ENCODE data around the gene TOR4A.
"Not testable (repeated sequence)": the region's sequence is repeated elsewhere in the genome, so short reads cannot be mapped to it uniquely, and the experiment has no call there.

The TOR4A gene

DNA sequence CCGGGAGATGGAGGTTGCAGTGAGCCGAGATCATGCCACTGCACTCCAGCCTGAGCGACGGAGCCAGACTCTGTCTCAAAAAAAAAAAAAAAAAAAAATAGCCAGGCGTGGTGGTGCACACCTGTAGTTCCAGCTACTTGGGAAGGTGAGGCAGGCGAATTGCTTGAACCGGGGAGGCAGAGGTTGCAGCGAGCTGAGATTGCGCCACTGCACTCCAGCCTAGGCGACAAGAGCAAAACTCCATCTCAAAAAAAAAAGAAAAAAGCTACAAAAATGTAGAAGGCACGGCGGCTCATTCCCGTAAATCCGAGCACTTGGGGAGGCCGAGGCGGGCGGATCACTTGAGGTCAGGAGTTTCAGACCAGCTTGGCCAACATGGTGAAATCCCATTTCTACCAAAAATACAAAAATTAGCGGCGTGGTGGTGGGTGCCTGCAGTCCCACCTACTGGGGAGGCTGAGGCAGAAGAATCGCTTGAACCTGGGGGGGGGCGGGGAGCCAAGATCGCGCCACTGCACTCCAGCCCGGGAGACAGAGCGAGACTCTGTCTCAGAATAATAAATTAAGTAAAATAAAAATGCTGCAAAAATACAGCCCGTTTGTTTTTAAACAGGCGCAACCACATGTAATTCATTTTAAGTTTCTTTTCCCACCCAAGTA lies 37.9 kb upstream of the TOR4A start:
- not testable (repeated sequence) for FAIRE-seq

DNA sequence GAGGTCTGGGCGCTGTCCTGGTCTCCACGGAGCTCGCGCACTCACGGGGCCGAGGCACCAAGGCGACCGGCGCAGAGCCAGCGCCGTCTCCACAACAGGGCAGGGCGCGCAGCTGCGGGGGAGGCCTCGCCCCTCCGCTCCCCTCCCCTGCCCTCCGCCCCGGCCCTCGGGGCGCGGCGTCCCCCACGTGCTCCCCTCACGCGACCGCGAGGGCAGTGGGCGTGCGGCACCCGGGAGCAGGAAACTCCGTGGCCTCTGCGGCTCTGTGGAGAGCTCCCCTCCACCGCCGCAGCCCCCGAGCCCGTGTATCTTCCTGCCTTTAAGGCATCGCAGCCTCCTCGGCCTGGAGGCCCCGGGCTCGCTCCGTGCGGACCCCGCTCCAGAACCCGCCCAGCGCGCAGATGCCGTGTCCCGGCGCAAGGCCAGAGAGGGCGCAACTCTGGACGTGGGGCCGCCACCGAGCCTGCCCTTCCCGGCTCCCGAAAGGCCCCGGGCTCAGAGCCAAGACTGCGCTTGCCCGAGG lies 37.1 kb upstream of the TOR4A start:
- FAIRE-seq = no peak

DNA sequence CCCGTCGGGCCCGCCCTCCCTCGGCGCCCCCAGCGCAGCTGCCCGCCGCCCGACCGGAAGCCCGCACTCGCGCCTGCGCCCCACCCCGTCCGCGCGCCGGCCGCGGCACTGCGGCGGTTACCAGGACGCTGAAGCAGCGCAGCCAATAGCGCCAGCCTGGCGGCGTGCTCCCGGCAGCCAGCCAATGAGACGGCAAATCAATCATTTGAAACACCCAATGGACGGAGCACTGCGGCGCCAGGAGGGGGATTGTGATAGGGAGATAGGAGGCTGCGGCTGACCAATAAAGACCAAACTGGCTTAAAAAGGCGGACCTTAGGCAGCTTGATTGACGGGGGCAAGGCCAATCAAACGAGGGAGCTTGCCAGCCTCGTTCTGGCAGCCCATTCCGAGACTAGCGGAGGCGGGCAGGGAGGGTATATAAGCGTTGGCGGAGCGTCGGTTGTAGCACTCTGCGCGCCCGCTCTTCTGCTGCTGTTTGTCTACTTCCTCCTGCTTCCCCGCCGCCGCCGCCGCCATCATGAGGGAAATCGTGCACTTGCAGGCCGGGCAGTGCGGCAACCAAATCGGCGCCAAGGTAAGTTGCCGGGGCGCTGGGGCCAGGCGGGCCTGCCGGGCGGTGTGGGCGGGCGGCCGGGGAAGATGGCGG lies 36.6 kb upstream of the TOR4A start, which contains the start of gene TUBB4B:
TUBB4B (plus strand) TSS at position 447 of the 649 bp plus-strand sequence; CDS start at position 521, 74 bp downstream.
- peak; percentile 96 for FAIRE-seq

DNA sequence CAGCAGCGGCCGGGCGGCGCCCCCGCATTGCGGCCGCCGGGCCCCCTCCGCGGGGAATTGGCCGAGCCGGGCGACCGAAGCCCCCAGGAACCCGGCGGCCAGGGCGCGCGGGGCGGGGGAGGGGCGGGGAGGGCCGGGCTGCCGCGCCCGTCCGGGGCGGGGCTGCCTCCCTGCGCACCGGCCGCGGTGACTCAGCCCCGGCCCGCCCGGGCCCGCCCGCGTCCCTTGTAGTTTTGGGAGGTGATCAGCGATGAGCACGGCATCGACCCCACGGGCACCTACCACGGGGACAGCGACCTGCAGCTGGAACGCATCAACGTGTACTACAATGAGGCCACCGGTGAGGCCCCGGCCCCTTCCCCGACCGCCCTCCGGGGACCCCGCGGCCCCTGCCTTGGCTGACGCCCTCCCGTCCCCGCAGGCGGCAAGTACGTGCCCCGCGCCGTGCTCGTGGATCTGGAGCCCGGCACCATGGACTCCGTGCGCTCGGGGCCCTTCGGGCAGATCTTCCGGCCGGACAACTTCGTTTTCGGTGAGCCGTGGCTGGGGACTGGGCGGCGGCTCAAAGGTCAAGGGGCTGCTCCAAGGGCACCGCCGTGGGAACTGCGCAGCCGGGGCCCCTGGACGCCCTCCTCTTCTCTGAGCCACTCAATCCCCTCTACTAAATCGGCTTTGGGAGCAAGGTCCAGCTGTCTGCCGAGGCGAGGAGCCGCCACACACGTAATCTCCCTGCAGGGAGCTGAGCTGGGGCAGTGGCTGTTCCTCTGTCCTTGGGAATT lies 35.8 kb upstream of the TOR4A start:
- no peak for FAIRE-seq

DNA sequence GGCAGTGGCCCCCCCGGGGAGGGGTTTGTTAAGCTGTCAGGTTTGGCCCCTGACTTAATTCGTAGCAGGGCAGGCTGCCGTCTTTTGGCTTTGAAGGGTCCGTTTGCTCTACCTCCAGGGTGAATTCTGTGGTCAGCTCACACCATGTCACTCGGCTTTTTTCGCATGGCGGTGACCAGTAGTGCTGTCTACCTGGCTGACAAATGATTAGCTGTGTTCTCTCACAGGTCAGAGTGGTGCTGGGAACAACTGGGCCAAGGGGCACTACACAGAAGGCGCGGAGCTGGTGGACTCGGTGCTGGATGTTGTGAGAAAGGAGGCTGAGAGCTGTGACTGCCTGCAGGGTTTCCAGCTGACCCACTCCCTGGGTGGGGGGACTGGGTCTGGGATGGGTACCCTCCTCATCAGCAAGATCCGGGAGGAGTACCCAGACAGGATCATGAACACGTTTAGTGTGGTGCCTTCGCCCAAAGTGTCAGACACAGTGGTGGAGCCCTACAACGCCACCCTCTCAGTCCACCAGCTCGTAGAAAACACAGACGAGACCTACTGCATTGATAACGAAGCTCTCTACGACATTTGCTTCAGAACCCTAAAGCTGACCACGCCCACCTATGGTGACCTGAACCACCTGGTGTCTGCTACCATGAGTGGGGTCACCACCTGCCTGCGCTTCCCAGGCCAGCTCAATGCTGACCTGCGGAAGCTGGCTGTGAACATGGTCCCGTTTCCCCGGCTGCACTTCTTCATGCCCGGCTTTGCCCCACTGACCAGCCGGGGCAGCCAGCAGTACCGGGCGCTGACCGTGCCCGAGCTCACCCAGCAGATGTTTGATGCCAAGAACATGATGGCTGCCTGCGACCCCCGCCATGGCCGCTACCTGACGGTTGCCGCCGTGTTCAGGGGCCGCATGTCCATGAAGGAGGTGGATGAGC lies 35.0 kb upstream of the TOR4A start:
- FAIRE-seq = no peak

DNA sequence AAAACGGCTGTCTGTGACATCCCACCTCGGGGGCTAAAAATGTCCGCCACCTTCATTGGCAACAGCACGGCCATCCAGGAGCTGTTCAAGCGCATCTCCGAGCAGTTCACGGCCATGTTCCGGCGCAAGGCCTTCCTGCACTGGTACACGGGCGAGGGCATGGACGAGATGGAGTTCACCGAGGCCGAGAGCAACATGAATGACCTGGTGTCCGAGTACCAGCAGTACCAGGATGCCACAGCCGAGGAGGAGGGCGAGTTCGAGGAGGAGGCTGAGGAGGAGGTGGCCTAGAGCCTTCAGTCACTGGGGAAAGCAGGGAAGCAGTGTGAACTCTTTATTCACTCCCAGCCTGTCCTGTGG lies 34.3 kb upstream of the TOR4A start:
- FAIRE-seq = not testable (repeated sequence)

DNA sequence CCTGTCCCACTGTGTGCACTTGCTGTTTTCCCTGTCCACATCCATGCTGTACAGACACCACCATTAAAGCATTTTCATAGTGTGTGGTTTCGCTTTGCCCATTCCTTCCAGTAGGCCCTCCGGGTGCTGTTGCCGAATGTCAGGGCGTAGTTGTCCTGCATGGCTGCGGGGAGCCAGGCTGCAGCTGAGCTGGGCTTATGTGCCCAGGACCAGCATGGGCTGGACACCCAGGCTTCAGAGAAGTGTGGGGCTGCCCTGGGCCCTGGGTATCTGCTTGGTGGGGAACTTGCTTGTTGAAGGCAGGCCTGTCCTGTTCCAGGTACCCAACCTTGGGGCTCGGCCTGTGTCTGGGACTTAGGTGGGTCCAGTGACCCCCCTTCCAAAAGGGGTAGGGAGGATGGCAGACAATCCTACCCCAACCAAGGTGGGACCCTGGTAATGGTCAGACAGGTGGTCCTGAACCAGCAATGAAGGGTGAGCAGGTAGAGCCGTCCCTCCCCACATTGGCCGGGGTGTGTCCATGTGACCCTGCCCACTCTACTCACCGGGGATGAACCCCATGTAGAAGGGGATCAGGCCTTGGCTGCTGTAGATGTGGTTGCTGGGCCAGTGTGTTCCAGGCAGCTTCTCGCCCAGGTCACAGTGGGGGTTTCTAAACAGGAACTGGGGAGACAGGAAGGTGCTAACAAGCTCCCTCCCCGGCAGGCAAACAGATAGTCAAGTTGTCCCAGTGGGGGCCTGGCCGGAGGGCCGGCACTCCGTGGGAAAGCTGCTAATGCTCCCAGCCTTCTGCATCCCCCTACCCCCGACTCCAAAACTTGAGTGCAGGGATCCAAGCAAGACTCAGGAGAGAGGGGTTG lies 33.7 kb upstream of the TOR4A start:
- FAIRE-seq = no peak

DNA sequence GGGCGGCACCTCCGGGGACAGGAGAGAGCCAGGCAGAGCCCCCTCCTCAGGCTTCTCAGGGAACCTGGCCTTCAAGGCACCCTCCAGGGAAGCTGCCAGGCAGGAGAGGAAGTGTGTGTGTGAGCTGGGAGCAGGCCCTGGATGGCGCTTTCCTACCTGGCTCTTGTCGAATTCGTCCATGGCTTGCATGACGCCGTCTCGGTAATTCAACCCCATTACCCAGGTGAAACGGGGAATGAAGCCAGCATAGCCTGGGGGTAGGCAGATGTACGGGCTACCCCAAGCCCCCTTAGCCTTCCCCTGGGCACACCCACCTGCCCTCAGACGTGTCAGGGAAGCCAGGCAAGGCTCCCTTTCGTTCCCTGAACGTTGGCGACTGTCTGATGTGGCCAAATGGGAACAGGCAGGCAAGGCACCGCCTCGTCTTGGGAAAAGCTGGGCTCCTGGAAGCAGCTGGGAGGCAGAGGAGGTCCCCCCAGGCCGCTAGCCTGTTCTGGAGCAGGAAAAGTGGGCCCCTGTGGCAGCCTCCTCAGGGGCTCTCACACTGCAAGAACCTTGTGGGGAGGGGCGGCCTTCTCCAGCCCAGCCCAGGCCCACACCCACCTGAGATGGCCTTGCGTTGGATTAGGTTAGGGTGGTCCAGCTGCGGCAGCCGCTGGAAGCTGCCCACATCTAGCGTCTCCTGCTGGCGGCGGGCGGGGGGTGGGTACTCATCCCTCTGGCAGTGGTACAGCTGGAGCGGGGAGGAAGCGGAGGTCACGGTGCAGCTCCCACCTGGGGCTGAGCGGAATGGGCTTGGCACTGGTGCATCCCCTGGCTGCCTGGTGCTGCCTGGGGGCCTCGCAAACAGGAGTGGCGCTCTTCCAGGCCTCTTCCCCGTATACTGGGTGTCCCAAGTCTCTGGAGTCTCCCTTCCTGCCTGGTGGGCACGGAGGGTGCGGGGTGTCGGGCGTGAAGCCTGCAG lies 32.8 kb upstream of the TOR4A start:
- FAIRE-seq = no peak

DNA sequence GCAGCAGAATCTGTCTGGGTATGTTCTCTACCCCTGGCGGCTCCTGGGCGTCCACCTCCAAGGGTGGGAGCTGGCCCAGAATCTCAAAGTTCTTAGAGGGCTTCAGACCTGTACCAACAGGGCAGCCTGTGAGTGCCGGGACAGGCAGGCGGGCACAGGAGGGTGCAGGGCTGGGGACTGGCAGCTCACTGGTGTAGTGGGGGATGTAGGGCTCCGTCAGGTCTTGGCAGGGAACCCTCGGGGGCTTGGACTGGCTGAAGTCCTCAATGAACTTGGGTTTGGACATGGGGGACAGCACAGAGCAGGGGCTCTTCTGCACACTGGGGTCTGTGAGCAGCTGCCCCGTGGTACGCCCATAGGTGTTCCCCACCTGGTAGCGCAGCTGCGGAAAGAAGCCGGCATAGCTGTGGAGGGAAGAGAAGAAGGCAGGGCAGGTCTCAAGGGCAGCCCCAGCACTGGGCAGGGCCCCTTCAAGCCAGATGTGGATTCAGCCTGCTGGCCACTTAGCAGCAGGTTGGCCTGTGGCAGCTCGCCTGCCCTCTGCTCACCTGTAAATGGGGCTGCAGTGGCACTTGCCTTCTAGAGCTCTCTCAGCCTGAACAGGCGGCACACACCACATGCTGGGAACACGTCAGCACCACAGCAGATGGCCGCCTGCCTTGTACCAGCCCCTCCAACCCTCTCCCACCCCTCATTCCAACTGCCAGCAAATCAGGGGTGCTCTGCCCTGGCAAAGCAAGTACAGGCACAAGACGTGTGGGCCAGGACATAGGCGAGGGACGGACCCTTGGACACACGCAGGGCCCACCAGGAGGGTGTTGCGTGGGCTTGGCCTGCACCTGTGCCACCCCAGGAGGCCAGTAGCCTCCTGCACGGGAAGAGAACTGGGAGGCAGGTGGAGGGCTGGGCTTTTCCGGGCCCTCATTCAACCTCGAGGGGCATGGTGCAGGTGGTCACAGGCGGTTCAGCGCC lies 31.8 kb upstream of the TOR4A start:
- no peak for FAIRE-seq

DNA sequence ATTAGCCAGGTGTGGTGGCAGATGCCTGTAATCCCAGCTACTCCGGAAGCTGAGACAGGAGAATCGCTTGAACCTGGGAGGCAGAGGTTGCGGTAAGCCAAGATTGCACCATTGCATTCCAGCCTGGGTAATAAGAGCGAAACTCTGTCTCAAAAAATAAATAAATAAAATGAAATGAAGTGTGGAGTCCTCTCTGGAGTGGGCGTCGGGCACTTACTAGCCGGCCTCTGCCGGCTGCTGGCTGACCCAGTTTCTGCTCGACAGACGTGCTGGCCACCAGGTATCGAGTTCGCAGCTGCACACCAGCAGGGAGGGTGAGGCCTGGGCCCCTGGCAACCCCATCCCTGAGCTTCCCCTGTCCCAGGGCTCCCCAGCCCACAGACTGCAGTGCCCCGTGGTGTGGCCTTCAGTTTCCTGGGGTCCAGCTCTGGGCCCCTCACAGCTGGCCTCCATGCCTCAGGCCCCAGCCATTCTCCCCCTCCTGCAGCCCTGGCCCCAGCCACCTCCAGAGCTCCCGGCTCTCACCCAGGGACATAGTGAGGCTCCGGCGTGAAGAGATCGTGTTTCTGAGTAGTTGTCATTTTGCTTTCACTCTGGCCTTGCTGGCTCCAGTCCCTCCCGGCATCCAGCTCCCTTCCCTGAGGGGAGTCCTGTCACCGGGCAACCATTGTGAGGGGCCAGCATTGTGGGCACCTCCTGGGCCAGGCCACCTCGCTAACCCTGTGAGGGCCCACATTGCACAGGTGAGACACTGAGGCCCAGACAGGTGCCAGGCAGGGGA lies 30.2 kb upstream of the TOR4A start:
- FAIRE-seq = no peak

DNA sequence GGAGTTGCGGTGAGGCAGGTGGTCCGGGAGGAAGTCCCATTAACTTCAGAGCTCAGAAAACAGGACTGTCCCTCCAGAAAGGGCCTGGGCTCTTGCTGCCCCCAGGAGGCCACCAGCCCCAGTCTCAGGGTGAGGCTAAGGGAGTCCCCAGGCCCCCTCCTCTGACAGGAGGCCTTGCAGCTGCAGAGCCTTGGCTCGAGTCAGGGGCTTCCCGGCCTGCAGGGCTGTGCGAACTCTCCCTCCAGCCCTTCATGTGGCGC lies 29.7 kb upstream of the TOR4A start:
- FAIRE-seq = no peak

DNA sequence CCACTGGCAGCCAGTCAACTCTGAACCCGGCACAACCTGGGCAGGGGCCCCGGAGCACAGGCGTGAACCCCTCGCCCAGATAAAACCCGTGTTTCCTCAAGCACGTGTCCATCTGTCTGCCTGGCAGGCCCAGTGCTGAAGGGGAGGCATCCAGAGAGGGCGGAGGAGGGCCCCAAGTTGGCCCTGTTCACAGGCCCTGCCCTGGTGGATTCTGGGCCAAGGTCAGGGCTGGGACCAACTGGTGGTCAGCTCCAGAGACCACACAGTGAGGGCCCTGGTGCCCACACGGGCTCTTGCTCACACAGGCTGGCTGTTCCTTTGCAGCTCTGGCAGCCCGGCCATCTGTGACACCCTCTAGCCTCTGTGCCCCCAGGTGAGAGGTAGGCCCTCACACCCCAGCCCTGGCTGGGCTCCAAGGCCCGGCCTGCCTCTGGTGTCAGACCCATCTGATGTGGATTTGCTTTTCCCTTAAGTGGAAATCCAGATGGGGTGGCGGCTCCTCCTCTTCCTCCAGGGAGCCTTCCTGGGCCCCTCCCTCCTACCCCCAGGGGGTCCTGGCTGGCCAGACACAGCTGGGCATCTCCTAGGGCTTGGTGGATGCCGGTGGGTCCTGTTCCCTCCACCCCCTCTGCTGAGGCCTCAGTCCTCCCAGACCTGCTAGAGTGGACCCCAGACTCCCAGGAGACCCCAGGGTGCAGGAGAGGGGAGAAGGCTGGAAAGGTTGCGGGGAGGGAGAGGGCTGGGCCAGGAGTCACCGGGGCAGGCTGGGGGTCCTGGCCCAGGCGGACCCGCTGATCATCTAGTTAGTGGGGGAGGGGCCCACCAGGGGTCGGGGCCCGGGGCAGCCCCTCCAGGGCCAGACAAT lies 27.0 kb upstream of the TOR4A start:
- no peak for FAIRE-seq

DNA sequence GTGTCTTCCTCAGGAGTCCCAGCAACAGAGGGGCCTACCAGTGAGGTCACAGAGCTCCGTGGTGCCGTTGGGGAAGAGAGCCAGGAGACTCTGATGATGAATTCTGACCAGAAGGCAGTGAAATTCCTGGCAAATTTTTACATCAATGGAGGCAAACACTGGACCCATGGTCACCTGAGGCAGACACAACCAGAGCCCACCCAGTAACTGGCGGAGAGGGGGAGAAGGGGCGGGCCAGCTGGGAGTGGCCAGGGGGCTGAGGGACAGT lies 26.4 kb upstream of the TOR4A start, which contains the start of gene STPG3:
STPG3 (plus strand) TSS at position 93 of the 268 bp plus-strand sequence; CDS start at position 94, 1 bp downstream.
- no peak for FAIRE-seq

DNA sequence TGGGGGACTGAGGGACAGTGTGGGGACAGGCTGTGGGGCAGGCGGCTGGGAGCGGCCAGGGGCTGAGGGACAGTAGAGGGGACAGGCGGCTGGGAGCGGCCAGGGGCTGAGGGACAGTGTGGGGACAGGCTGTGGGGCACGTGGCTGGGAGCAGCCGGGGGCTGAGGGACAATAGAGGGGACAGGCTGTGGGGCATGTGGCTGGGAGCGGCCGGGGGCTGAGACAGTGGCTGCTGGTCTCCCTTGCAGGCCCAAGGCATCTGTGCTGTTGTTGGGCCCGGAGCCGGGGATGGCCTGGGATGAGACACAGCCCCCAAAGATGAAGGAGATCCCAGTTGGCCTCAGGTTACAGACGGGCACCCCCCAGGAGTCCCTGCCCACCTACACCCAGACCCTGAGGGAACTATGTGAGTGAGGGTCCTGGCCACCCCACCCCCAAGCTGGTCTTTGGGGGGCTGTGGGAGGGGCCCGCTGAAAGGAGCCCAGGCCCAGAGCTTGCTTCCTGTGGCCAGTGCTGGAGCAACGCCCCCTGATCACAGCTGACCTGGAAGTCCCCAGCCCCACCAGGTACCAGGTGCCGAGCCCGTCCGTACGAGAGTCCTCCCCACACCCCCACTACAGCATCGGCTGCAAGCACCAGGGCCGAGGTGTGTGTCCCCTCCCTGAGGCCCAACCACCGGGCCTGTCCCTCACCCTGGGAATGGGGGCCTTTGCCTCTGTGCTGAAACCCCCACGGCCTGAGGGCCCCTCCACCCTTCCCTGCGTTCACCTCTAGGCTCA lies 25.8 kb upstream of the TOR4A start:
- FAIRE-seq = no peak

DNA sequence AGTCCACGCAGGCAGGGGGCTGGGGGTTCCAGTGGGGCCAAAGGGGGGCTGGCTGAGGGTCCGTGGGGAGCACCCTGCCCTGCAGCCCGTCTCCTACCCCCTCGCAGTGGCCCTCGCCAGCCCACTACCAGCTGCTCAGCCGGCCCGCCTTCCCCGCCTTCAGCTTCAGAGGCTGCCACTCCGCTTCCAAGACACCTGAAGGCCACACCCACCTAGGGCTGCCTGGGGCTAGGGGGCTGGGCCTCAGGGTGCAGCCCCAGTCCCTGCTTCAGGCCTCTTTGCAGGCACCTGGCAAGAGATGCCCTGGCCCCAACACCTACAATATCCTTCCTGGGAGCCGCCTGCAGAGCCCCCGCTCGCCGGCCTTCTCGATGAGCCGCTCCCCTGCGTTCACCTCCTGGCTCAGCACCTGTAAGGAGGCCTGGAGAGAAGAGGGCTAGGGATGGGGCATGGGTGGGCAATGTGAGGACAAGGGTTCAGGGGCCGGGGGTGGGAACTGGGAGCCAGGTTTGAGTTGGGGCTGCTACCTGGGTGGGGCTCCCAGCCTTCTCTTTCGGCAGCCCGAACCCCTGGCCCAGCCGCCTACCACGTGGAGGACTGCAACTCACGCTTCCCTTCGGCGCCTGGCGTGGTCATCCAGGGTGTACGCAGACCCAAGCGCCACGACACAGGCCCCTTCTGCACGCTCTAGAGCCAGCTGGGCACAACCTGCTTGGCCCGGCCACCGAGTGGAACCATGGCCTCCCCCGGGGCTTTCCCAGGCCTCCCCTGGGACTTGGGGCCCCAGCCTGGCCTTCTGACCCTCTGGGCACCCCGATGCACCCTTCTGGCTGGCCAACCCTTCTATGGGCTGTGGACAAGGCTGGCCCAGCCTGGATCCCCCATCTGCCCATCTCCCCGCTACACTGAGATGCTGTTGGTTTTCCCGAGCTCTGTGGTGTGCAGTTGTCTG lies 24.7 kb upstream of the TOR4A start:
- FAIRE-seq = no peak
